ENCODE measurements around the gene RBM20.

Gene RBM20

GRCh38 chr10:110739811-110740271 is 95.7 kb downstream of the RBM20 start:
- DNase-seq (ENCODE audit: low read depth): no peak

DNA sequence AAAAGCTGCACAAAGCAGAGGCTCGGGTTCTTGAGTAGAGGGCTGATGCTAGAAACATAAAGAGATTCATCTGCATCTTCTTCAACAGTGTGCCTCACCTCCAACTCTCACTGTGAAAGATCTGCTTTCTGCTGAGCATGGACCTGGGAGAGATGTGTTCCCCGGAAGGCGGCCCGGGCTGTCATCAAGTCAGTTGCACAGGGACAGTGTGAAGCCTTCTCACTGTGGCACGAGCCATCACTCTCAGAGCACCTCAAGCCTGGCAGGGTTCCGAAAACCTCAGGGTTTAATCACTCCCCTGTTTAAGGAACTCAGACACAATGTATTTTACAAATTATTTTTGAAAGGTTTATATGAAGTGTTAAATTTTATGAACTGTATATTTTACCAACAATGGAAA is 98.7 kb downstream of the RBM20 start:
- no peak for DNase-seq (ENCODE audit: low read depth)

- DNase-seq (ENCODE audit: low read depth): no peak
These were observed 100.6 kb downstream of the RBM20 start for GRCh38 chr10:110744782-110745181.

DNA sequence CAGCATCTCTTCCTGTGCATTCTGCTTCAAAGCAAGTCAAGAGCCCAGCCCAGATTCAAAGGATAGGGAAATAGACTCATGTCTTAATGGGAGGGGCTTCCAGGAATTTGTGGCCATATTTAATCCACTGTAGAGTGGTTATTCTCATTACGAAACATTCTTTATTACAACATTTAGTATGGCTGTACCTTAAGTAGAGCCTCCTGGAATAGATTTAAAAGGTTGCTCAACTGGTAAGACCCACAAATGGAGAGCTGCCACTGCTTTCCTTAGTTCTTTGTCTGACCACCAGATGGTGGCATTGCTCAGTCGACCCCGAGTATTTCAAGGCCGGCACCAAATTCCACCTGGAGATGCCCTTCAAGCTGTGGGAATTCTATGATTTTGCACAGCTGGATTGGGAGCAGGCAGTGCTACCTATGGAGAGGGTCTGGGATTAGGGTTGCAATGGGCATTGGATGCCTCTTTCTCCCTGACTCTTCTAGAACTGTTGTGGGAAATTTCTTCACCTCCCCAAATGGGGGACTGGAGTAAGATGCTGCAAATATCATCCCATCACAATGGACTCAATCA is 102.2 kb downstream of the RBM20 start:
- DNase-seq (ENCODE audit: low read depth): peak; percentile 17

DNA sequence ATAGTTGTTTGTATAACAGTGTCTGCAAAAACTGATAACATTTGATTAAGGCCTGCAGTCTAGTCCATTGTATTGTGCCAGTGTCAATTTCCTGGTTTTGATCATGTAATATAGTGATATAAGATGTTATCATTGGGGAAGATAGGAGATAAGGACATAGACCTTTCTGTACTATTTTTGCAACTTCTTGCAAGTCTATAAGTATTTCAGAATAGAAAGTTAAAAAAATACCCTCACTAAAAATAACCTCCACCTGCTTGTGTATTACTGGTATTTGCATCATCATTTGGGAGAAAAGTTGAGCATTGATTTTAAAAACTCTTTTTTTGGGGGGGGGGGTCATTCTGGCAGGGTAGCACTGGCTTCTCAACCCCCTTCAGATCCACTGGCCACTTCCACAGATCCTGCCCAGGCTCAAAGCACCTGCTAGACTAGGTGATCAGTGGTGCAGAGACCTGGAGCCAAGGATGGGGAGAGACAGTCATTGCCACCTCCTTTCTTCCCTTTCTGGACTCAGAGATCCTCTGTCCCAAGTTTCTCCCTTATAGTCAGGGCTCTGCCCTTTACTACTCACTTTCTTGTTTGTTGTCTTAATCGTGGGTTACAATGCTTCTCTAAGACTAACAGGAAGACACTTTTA is 103.0 kb downstream of the RBM20 start:
- DNase-seq (ENCODE audit: low read depth): no peak

DNA sequence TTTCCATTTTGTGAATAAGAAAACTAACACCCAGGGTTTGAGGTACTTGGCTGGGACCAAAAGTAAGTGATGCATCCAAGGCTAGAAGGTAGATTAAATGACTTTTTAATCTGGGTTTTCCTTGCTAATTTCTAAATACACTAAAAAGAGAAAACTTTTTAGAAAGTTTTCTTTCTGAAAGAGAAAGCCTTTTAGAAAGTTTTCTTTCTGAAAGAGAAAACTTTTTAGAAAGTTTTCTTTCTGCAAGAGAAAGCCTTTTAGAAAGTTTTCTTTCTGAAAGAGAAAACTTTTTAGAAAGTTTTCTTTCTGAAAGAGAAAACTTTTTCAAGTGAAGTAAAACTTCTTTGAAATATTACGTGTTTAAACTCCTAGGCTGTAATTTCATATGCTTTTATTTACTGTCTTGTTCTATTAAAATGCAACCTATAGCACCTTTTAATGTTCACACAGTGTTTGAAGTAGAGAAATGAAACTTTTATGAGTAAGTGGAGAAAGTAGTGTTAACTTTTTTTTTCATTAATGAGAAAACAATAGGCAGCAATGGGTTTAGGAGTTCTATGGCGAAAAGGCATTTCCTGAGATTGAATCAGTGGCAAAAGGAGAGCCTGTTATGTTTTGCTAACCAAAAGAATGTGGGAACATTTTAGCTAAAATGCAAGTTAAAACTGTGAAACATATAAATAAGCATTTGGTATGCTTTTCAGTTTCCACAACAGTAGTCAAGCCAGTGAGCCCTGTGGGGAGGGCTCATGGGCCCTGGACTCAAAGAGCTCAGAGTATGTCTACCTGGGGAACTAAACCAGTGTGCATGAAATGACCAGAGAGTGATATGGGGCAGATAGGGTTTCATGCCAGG is 103.7 kb downstream of the RBM20 start:
- DNase-seq (ENCODE audit: low read depth): peak; percentile 34

- no peak for DNase-seq (ENCODE audit: low read depth)
These were observed 104.8 kb downstream of the RBM20 start for GRCh38 chr10:110748970-110749369.

- DNase-seq (ENCODE audit: low read depth): no peak
These were observed 106.8 kb downstream of the RBM20 start for GRCh38 chr10:110750931-110751330.

DNA sequence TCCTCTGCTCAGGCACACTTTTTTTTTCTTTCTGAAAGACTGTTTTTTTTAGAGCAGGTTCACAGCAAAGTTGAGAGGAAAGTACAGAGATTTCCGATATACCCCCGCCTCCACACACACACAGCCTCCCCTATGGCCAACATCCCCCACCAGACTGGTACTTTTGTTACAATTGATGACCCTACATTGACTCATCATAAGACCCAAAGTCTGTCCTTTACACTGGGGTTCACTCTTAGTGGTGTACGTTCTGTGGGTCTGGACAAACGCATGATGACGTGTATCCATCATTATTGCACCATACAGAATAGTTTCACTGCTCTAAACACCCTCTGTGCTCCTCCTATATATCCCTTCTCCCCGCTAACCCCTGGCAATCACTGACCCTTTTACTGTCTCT is 107.7 kb downstream of the RBM20 start:
- no peak for DNase-seq (ENCODE audit: low read depth)

GRCh38 chr10:110753462-110753861 is 109.3 kb downstream of the RBM20 start:
- DNase-seq (ENCODE audit: low read depth): no peak

DNA sequence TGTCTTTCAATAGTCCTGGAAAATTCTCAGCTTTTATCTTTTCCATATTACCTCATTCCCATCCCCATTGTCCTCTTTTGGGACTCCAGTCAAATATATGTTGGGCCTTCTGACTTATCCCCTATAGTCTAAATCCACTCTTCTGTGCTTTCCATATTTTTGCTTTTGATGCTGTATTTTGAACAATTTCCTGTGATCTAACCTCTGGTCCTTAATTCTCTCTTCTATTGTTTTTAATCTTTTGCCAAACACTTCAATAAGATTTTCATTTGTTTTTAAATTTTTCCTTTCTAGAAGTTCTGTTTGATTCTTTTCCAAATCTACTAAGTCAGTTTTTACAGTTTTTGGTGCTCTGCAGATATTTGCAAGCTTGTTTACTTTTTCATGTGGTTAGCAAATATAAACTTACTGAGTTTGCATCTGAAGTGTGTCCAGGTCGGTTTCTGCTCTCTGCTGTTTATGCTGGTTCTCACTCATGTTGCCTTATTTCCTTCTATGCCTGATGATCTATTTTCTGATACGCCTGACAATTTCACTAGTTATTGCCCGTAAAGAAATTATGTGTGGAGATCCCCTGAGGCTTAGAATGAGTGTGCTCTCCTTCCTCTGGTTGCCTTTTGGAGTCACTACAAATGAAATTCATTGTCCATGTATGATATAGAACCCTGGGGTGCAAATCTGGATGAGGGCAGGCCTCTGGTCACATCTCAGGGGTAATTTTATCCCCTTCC is 110.4 kb downstream of the RBM20 start:
- DNase-seq (ENCODE audit: low read depth): no peak

GRCh38 chr10:110755781-110756180 is 111.6 kb downstream of the RBM20 start:
- DNase-seq (ENCODE audit: low read depth): no peak

DNA sequence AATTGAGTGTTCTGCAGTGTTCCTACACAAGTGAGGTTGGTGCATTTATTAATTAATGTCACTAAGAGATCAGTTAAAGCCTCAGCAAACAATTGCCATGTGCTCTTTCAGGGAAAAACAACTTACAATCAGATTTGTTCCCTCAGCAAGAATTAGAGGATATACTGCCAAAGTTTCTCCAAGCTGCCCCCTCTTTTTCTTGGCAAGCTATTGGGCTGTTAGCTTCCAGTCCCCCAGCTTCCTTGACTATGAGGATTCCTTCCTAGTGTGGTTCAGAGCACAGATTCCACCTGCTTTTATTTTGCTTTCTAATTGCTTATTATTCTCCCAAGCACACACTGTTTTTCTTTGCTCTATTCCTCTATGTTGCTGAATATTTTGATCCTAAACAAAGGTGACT is 112.7 kb downstream of the RBM20 start:
- no peak for DNase-seq (ENCODE audit: low read depth)

GRCh38 chr10:110757586-110757985 is 113.5 kb downstream of the RBM20 start:
- no peak for DNase-seq (ENCODE audit: low read depth)

DNA sequence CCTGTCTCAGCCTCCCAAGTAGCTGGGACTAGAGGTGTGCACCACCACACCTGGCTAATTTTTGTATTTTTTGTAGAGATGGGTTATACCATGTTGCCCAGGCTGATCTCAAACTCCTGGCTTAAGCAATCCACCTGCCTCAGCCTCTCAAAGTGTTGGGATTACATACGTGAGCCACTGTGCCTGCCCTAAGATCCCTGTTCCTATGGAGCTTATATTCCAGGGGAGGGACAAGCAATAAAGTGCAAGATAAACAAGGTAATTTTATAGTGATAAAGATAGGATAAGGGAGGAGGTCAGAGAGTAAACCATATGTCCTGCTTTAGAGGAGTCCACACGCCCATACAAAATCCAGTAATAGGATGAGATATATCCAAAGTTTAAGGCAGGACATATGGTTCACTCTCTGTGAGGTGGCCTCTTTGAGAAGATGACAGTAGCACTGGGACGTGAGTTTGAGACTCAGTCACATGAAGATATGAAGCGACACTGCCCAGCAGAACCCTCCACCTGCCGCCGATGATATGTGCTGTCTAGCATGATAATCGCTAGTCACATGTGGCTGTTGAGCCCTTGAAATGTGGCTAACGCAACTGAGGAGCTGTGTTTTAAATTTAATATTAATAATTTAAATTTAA is 114.1 kb downstream of the RBM20 start:
- DNase-seq (ENCODE audit: low read depth): no peak

DNA sequence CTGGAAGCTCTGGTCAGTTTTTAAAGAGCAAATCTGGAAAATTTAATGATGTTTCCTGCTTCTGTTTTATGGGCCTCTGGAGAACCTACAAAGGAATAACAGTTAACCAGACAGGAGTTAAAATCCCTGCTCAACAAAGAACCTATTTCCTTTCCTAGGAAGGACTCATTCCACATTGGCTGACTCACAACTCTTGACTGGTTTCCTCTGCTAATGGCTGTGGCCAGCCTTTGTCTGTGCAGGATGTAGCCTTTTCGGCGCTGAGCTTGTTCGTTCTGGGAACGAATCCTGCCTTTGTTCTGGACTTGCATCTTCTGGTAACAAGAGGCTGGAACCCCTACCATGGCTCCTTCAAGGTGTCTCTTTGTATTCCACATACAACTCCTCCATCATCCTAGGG is 114.8 kb downstream of the RBM20 start:
- peak; percentile 16 for DNase-seq (ENCODE audit: low read depth)

GRCh38 chr10:110759523-110759922 is 115.4 kb downstream of the RBM20 start:
- no peak for DNase-seq (ENCODE audit: low read depth)

DNA sequence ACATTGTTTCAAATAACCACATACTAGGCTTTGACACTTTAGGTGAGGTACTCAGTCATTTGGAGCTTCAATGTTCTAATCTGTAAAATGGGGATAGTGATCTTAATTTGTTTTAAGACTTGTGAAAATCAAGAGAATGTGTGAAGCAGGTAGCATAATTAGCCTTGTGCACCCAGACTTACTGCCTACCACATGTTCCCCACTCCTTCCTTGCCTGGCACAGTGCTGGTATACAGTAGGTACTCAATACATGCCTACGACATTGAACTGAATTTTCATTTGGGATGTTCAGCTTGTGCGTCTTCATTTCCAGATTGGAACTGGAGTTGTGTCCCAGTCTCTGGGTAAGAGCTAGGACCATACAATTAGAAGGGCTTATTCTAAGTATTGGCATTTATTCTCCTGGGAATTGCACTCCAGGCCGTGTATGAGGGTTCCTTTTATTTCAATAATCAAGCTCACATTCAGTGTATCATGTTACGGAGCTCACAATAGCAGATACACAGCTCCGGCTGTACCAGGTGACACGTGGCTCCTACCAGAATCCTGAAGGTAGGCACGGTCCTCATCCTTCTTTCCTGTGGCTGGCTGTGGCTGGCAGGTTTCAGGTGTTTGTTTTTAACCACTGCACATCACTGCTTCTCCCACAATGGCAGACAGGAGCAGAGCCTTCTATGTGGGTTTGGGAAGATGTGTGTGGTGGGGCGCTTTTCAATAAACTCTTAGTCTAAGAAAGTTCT is 118.1 kb downstream of the RBM20 start:
- no peak for DNase-seq (ENCODE audit: low read depth)

GRCh38 chr10:110762849-110763211 is 118.7 kb downstream of the RBM20 start:
- DNase-seq (ENCODE audit: low read depth): no peak

GRCh38 chr10:110764378-110764777 is 120.2 kb downstream of the RBM20 start:
- DNase-seq (ENCODE audit: low read depth): no peak

DNA sequence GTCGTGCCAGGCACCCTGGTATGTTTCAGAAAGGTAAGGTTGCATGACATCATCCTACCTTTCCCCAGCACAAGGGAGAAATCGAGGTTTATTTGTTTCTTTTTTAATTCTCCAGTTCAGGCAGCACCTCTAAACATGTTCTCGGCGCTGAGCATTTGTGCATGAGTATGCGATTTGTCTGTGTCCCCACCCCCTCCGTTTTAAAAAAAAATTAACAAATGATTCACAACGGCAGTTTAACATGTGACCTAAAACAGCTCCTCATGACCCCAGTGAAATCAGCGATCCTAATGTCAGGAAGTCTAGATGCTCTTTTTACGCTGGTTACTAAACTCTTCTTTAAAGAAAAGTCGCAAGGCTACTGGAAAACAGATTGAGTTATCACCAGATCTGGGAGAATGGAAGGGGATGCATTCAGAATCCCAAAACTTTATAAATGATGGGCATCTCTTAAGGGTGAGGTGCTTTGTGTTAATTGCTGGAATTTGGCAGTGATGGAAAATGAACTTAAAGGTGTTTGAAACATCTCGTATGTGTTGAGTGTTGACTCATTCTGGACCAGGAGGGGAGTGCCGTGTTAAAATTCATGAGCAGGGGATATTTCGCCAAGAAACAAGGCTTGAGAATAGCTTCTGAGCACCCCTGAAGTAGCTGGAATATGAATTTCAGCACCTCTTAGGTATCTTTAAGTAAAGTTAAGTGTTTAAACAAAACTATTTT is 120.8 kb downstream of the RBM20 start:
- no peak for DNase-seq (ENCODE audit: low read depth)

All from GM04503 (cell line).